Umbilical cord (tissue), 2 donors: ENCODE data around the gene EMD. TPM values are rescaled to one million over a fixed set of nuclear protein-coding genes. Genes with fewer than 3 reads are reported as not detected.

Source experiments
- DNase-seq: peaks from one replicate; pipeline ENCODE4 v3.0.0-alpha.2; 2015; ENCODE audit warnings: low spot score
- total RNA-seq: library from RNA; depleted of rRNA; stranded (reverse); fragments of >200 nt; gene quantifications from one replicate; pipeline ENCODE4 v1.2.3, GENCODE V29; 2014; ENCODE audit warnings: low replicate concordance; ENCODE audit not compliant: insufficient read depth

Gene EMD
- total RNA-seq, 1 donor from 2014 or later, result 22.9 TPM

- DNase-seq, result no peak
Measured at GRCh38 chrX:154355094-154355775, 23.9 kb upstream of the EMD start.

- no peak for DNase-seq
Measured at GRCh38 chrX:154355776-154356140, 23.3 kb upstream of the EMD start.

- no peak for DNase-seq
Measured at GRCh38 chrX:154356596-154356995, 22.5 kb upstream of the EMD start.

GRCh38 chrX:154357205-154357604 is 21.9 kb upstream of the EMD start:
- DNase-seq, result no peak

GRCh38 chrX:154358011-154358410 is 21.1 kb upstream of the EMD start:
- DNase-seq, result no peak

GRCh38 chrX:154358829-154359228 is 20.3 kb upstream of the EMD start:
- DNase-seq, result no peak

- no peak for DNase-seq
Measured at GRCh38 chrX:154359362-154360154, 19.5 kb upstream of the EMD start.

GRCh38 chrX:154360155-154360713 is 18.9 kb upstream of the EMD start:
- no peak for DNase-seq

- no peak for DNase-seq
Measured at GRCh38 chrX:154362085-154362742, 16.9 kb upstream of the EMD start.

GRCh38 chrX:154363706-154364439 is 15.2 kb upstream of the EMD start:
- DNase-seq, result no peak

GRCh38 chrX:154365052-154365600 is 14.0 kb upstream of the EMD start:
- no peak for DNase-seq

GRCh38 chrX:154365997-154366665 is 13.0 kb upstream of the EMD start:
- DNase-seq, result no peak

- no peak for DNase-seq
Measured at GRCh38 chrX:154366666-154367055, 12.4 kb upstream of the EMD start.

- DNase-seq, result no peak
Measured at GRCh38 chrX:154367474-154368308, 11.4 kb upstream of the EMD start.

GRCh38 chrX:154368630-154369448 is 10.3 kb upstream of the EMD start:
- DNase-seq, result peak; percentile 91

GRCh38 chrX:154369449-154370299 is 9.4 kb upstream of the EMD start:
- DNase-seq, result peak; percentile 94

GRCh38 chrX:154370300-154371016 is 8.6 kb upstream of the EMD start:
- DNase-seq, result no peak
